Spleen (tissue), 11 donors: ENCODE results near the gene APEH. TPM values are rescaled to one million over a fixed set of nuclear protein-coding genes. Genes with fewer than 3 reads are reported as not detected.

Source experiments
- DNase-seq: peaks from one replicate; pipeline ENCODE4 v3.0.0-alpha.2; 2020
- H3K27ac ChIP-seq, 8 donors: fragments of 200-600 bp; sonication (generic) in 7 of 8; 1 replicate in 4 of 8; 2 replicates in 4 of 8; pipeline versions ENCODE4 v1.5.0 to v1.8.0; 2016 to 2021; ENCODE audit warnings: inconsistent platforms in 4 of 8, mild to moderate bottlenecking in 4 of 8, moderate library complexity in 1 of 8
- H3K27me3 ChIP-seq, 7 donors: fragments of 200-600 bp; sonication (generic) in 6 of 7; replicated peaks in 1 of 7; 1 replicate in 4 of 7; 2 replicates in 3 of 7; pipeline versions ENCODE4 v1.5.0 to v1.8.0; 2016 to 2021; ENCODE audit warnings: inconsistent platforms in 3 of 7, mild to moderate bottlenecking in 1 of 7
- H3K36me3 ChIP-seq, 6 donors: fragments of 200-600 bp; sonication (generic) in 5 of 6; 1 replicate in 4 of 6; 2 replicates in 2 of 6; pipeline versions ENCODE4 v1.5.0 to v1.8.0; 2016 to 2021; ENCODE audit warnings: inconsistent platforms in 2 of 6
- H3K4me1 ChIP-seq, 6 donors: fragments of 200-600 bp; sonication (generic) in 5 of 6; 1 replicate in 3 of 6; 2 replicates in 3 of 6; pipeline versions ENCODE4 v1.5.0 to v1.8.0; 2016 to 2021; ENCODE audit warnings: inconsistent platforms in 3 of 6
- H3K4me3 ChIP-seq, 8 donors: fragments of 200-600 bp; sonication (generic) in 7 of 8; 1 replicate in 4 of 8; 2 replicates in 4 of 8; pipeline versions ENCODE4 v1.5.0 to v1.8.0; 2016 to 2021; ENCODE audit warnings: inconsistent platforms in 4 of 8, mild to moderate bottlenecking in 4 of 8, moderate library complexity in 2 of 8
- H3K9me3 ChIP-seq, 8 donors: fragments of 200-600 bp; sonication (generic) in 7 of 8; 1 replicate in 4 of 8; 2 replicates in 4 of 8; pipeline versions ENCODE4 v1.5.0 to v1.8.0; 2016 to 2021; ENCODE audit warnings: inconsistent platforms in 4 of 8
- CTCF ChIP-seq, 11 experiments: fragments of 200-600 bp in 7 of 11; fragments of 450-650 bp in 4 of 11; sonication (generic) in 4 of 11; IDR thresholded peaks in 8 of 11; conservative IDR thresholded peaks in 3 of 11; 1 replicate in 7 of 11; 2 replicates in 4 of 11; pipeline versions ENCODE4 v1.4.0 to v1.8.0; 2016 to 2021; ENCODE audit warnings: antibody characterized with exemption in 11 of 11, inconsistent platforms in 4 of 11, mild to moderate bottlenecking in 1 of 11
- POLR2A ChIP-seq, 3 donors: fragments of 450-650 bp; IDR thresholded peaks; one replicate each; pipeline ENCODE4 v1.5.1; 2017; ENCODE audit warnings: antibody characterized with exemption in 3 of 3, mild to moderate bottlenecking in 1 of 3
- POLR2AphosphoS5 ChIP-seq, 3 donors: sonication (generic); formaldehyde crosslinking; IDR thresholded peaks; one replicate each; pipeline ENCODE4 v1.5.1; 2017; ENCODE audit warnings: antibody characterized with exemption in 3 of 3
- WGBS, 5 donors: extraction: QIAGEN DNeasy Blood & Tissue Kit in 3 of 5; methylation state at CpG; one replicate each; pipeline versions ENCODE4 v1.1.5 to v1.1.7; 2013 to 2018; 5-methylcytosine and 5-hydroxymethylcytosine counted together
- intact Hi-C: fragments of 100-400 bp; cut with DNase I; formaldehyde crosslinking; loops from one replicate; pipeline ENCODE4 v1.15.0; 2023; ENCODE audit warnings: low total_unique reads
- polyA plus RNA-seq, 3 donors: library from polyadenylated mRNA; stranded (reverse); fragments of 200-250 nt; gene quantifications; one replicate each; pipeline ENCODE4 v1.2.1, GENCODE V29; 2013
- total RNA-seq, 7 donors: library from RNA; depleted of rRNA in 3 of 7; stranded (reverse); fragments of >200 nt in 3 of 7; fragmentation: NEBNext Ultra II Directional in 4 of 7; extraction: Animal tissue kit (Norgen Biotek cat#: 25700) in 4 of 7; gene quantifications; one replicate each; pipeline versions ENCODE4 v1.1.0 to v1.2.1, GENCODE V29; 2016 to 2021
- donor health status: healthy with polysubstance abuse.
- donor health status: DM: no; HTN: no; CAD: no; lungs with moderate emphysema.
- donor health status: DM: no; HTN: no; CAD: no.
- donor health status: Bipolar disorder and iron deficiency.
- donor health status: healthy.
- donor health status: DM: no; HTN: no; CAD: no.
- donor health status: DM: yes; HTN: yes; CAD: no.

APEH gene
- total and polyA plus RNA-seq, 10 donors: 29.6 to 89.5 (median 66.2) TPM

GRCh38 chr3:49630784-49631183 lies 43.4 kb upstream of the APEH start:
- no peak overlapping the region for H3K4me3 ChIP-seq
- WGBS, 5 donors: 87 to 100% (median 93%) methylated on average over 1 of the region's 1 CpG
- H3K27me3 ChIP-seq: no peaks in the 10 kb centered on the region
- intact Hi-C loops: no loop called here
- H3K9me3 ChIP-seq: peaks cover 0 to 10% (median 3%) of the 10 kb centered on the region in 8 donors
- no peaks in the 10 kb centered on the region for H3K4me1 ChIP-seq
- DNase-seq: no peak
- H3K36me3 ChIP-seq: no peaks in the 10 kb centered on the region
- no peak overlapping the region for H3K27ac ChIP-seq
- TF ChIP-seq POLR2A (IDR thresholded peaks at IDR 0.05) (no peak), CTCF (IDR thresholded peaks at IDR 0.05 in 8 of 11, conservative IDR thresholded peaks at IDR 0.05 in 3 of 11) (no peak)

- no peak overlapping the region for H3K4me3 ChIP-seq
- no peak overlapping the region for H3K27ac ChIP-seq
- H3K36me3 ChIP-seq: no peaks in the 10 kb centered on the region
- H3K27me3 ChIP-seq: no peaks in the 10 kb centered on the region
- TF ChIP-seq CTCF (IDR thresholded peaks at IDR 0.05 in 8 of 11, conservative IDR thresholded peaks at IDR 0.05 in 3 of 11) (no peak), POLR2A (IDR thresholded peaks at IDR 0.05) (no peak), POLR2AphosphoS5 (IDR thresholded peaks at IDR 0.05) (no peak)
- intact Hi-C loops: no loop called here
- WGBS, 5 donors: 80 to 87% (median 85%) methylated on average over 3 of the region's 3 CpGs
- DNase-seq: no peak
- H3K9me3 ChIP-seq: peaks cover 0 to 10% (median 3%) of the 10 kb centered on the region in 8 donors
- no peaks in the 10 kb centered on the region for H3K4me1 ChIP-seq
These were observed 39.4 kb upstream of the APEH start for GRCh38 chr3:49634736-49635135.

GRCh38 chr3:49636883-49637609 lies 37.1 kb upstream of the APEH start:
- H3K27me3 ChIP-seq: no peaks in the 10 kb centered on the region
- WGBS, 5 donors: 40 to 55% (median 46%) methylated on average over 6 to 7 of the region's 7 CpGs
- intact Hi-C loops: no loop called here
- TF ChIP-seq POLR2A (IDR thresholded peaks at IDR 0.05): no peak
- TF ChIP-seq CTCF (IDR thresholded peaks at IDR 0.05 in 8 of 11, conservative IDR thresholded peaks at IDR 0.05 in 3 of 11): no peak
- DNase-seq: no peak
- H3K4me1 ChIP-seq: no peaks in the 10 kb centered on the region
- no peak overlapping the region for H3K27ac ChIP-seq
- peaks cover 0 to 1% (median 0%) of the 10 kb centered on the region in 8 donors for H3K9me3 ChIP-seq
- H3K36me3 ChIP-seq: no peaks in the 10 kb centered on the region
- no peak overlapping the region for H3K4me3 ChIP-seq

GRCh38 chr3:49638445-49638844 lies 35.7 kb upstream of the APEH start:
- WGBS, 5 donors: 68 to 71% (median 69%) methylated on average over 8 of the region's 8 CpGs
- intact Hi-C loops: no loop called here
- no peaks in the 10 kb centered on the region for H3K36me3 ChIP-seq
- no peaks in the 10 kb centered on the region for H3K9me3 ChIP-seq
- TF ChIP-seq POLR2AphosphoS5 (IDR thresholded peaks at IDR 0.05) (no peak), POLR2A (IDR thresholded peaks at IDR 0.05) (no peak), CTCF (IDR thresholded peaks at IDR 0.05 in 8 of 11, conservative IDR thresholded peaks at IDR 0.05 in 3 of 11) (no peak)
- H3K27me3 ChIP-seq: no peaks in the 10 kb centered on the region
- H3K27ac ChIP-seq: no peak overlapping the region
- H3K4me1 ChIP-seq: no peaks in the 10 kb centered on the region
- H3K4me3 ChIP-seq: no peak overlapping the region
- no peak for DNase-seq
